MM.1S (cell line): Measurements from ENCODE around the gene SETDB2.

Experiments
- DNase-seq: peaks from one replicate; pipeline ENCODE4 v3.0.0-alpha.2; 2015
- H2AFZ ChIP-seq: fragments of 300-600 bp; sonication (generic); 2 replicates; pipeline ENCODE4 v1.6.0; 2016; ENCODE audit warnings: antibody characterized with exemption, low read length
- H3F3A ChIP-seq: fragments of 300-600 bp; sonication (generic); 2 replicates; pipeline ENCODE4 v1.6.1; 2016; ENCODE audit warnings: mild to moderate bottlenecking, antibody characterized with exemption, low read length, moderate library complexity, mixed read lengths; ENCODE audit not compliant: insufficient read depth
- H3K27ac ChIP-seq: fragments of 300-600 bp; sonication (generic); 2 replicates; pipeline ENCODE4 v1.5.1; 2016; ENCODE audit warnings: mild to moderate bottlenecking, low read length
- H3K27me3 ChIP-seq: fragments of 300-600 bp; sonication (generic); replicated peaks from 2 replicates; pipeline ENCODE4 v1.6.0; 2016; ENCODE audit warnings: low read length; ENCODE audit not compliant: insufficient read depth
- H3K36me3 ChIP-seq: fragments of 300-600 bp; sonication (generic); replicated peaks from 2 replicates; pipeline ENCODE4 v1.6.1; 2016; ENCODE audit warnings: mild to moderate bottlenecking, low read length, mixed read lengths; ENCODE audit not compliant: insufficient read depth
- H3K4me1 ChIP-seq: fragments of 300-600 bp; sonication (generic); 2 replicates; pipeline ENCODE4 v1.6.1; 2016; ENCODE audit warnings: low read length, mixed read lengths
- H3K4me2 ChIP-seq: fragments of 300-600 bp; sonication (generic); 2 replicates; pipeline ENCODE4 v1.6.0; 2016; ENCODE audit warnings: low read depth, low read length
- H3K4me3 ChIP-seq: fragments of 300-600 bp; sonication (generic); 2 replicates; pipeline ENCODE4 v1.5.1; 2016; ENCODE audit warnings: low read length, mixed read lengths
- H3K79me2 ChIP-seq: fragments of 300-600 bp; sonication (generic); 2 replicates; pipeline ENCODE4 v1.6.1; 2016; ENCODE audit warnings: mixed run types, low read length, mixed read lengths
- H3K9ac ChIP-seq: fragments of 300-600 bp; sonication (generic); 2 replicates; pipeline ENCODE4 v1.6.1; 2016; ENCODE audit warnings: low read length, mixed read lengths
- H3K9me2 ChIP-seq: fragments of 300-600 bp; sonication (generic); replicated peaks from 2 replicates; pipeline ENCODE4 v1.6.1; 2016; ENCODE audit warnings: mild to moderate bottlenecking, low read length, mixed read lengths; ENCODE audit not compliant: insufficient read depth
- H3K9me3 ChIP-seq: fragments of 300-600 bp; sonication (generic); replicated peaks from 2 replicates; pipeline ENCODE4 v1.6.1; 2016; ENCODE audit warnings: mild to moderate bottlenecking, low read length, mixed read lengths; ENCODE audit not compliant: insufficient read depth
- H4K20me1 ChIP-seq: fragments of 300-600 bp; sonication (generic); 2 replicates; pipeline ENCODE4 v1.6.1; 2016; ENCODE audit warnings: mild to moderate bottlenecking, low read length, moderate library complexity, mixed read lengths; ENCODE audit not compliant: insufficient read depth
- EZH2 ChIP-seq: fragments of 300-600 bp; sonication (generic); optimal IDR thresholded peaks from 2 replicates; pipeline ENCODE3; 2017; ENCODE audit warnings: low read depth, mild to moderate bottlenecking, antibody characterized with exemption, low read length, mixed read lengths
- EZH2phosphoT487 ChIP-seq: fragments of 300-600 bp; sonication (generic); IDR thresholded peaks from 2 replicates; pipeline ENCODE4 v1.6.1; 2018; ENCODE audit warnings: antibody characterized with exemption, low read length
- TF ChIP-seq, protein P1 (sequence below): fragments of 300-600 bp; sonication (generic); IDR thresholded peaks from 2 replicates; pipeline ENCODE4 v1.5.1; 2016; ENCODE audit warnings: antibody characterized with exemption, low read length, mixed read lengths

Gene SETDB2

DNA sequence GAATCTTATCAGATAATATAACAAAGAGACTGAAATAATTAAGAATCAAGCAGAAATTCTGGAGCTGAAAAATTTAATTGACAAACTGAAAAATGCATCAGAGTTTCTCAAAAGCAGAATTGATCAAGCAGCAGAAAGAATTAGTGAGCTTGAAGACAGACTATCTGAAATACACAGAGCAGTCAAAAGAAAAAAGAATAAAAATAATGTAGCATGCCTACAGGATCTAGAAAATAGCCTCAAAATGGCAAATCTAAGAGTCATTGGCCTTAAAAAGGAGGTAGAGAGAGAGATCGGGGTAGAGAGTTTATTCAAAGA is 39.4 kb upstream of the SETDB2 start:
- H2AFZ ChIP-seq, result no peak overlapping the region
- no peak overlapping the region for H3K27ac ChIP-seq
- no peaks in the 10 kb centered on the region for H3K9me3 ChIP-seq
- H3K27me3 ChIP-seq, result no peaks in the 10 kb centered on the region
- H3K4me3 ChIP-seq, result no peak overlapping the region
- no peak overlapping the region for H3K4me2 ChIP-seq
- no peaks in the 10 kb centered on the region for H3F3A ChIP-seq
- TF ChIP-seq EZH2 (no peak), EZH2phosphoT487 (no peak)
- TF ChIP-seq, protein P1, sequence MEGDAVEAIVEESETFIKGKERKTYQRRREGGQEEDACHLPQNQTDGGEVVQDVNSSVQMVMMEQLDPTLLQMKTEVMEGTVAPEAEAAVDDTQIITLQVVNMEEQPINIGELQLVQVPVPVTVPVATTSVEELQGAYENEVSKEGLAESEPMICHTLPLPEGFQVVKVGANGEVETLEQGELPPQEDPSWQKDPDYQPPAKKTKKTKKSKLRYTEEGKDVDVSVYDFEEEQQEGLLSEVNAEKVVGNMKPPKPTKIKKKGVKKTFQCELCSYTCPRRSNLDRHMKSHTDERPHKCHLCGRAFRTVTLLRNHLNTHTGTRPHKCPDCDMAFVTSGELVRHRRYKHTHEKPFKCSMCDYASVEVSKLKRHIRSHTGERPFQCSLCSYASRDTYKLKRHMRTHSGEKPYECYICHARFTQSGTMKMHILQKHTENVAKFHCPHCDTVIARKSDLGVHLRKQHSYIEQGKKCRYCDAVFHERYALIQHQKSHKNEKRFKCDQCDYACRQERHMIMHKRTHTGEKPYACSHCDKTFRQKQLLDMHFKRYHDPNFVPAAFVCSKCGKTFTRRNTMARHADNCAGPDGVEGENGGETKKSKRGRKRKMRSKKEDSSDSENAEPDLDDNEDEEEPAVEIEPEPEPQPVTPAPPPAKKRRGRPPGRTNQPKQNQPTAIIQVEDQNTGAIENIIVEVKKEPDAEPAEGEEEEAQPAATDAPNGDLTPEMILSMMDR, result no peak
- H3K9me2 ChIP-seq, result no peaks in the 10 kb centered on the region
- no peaks in the 10 kb centered on the region for H3K36me3 ChIP-seq
- DNase-seq, result no peak
- no peaks in the 10 kb centered on the region for H3K4me1 ChIP-seq
- H3K79me2 ChIP-seq, result no peaks in the 10 kb centered on the region
- no peaks in the 10 kb centered on the region for H4K20me1 ChIP-seq
- no peak overlapping the region for H3K9ac ChIP-seq

DNA sequence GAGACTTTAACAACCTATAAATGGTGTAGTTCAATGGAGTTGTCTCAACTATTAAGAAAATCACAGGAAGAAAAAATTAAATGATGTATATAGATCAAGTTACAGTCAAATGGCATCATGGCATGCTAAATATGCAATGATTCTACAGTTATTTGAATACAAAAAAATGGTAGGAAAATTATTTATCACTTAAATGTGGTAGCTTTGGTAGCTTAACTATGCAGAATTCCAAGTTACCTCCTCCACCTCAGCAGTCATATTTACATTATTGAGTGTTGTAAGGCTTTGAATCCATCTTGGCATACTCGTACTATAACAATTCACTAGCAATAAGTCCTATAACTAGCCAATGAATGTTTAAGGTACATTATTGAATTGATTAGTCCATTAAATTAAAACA is 37.0 kb upstream of the SETDB2 start:
- Histone ChIP-seq H3K4me3 (no peak overlapping the region), H4K20me1 (no peaks in the 10 kb centered on the region), H3K9me3 (no peaks in the 10 kb centered on the region), H3K9me2 (no peaks in the 10 kb centered on the region), H3F3A (no peaks in the 10 kb centered on the region), H3K79me2 (no peaks in the 10 kb centered on the region), H3K4me1 (0 out of 2 replicates have a peak, but pooled peaks cover 5% of the 10 kb centered on the region), H3K27me3 (no peaks in the 10 kb centered on the region), H3K9ac (no peak overlapping the region), H3K27ac (no peak overlapping the region), H2AFZ (no peak overlapping the region), H3K4me2 (no peak overlapping the region), H3K36me3 (no peaks in the 10 kb centered on the region)
- DNase-seq, result no peak
- no peak for TF ChIP-seq EZH2phosphoT487
- no peak for TF ChIP-seq EZH2
- TF ChIP-seq, protein P1, result no peak

DNA sequence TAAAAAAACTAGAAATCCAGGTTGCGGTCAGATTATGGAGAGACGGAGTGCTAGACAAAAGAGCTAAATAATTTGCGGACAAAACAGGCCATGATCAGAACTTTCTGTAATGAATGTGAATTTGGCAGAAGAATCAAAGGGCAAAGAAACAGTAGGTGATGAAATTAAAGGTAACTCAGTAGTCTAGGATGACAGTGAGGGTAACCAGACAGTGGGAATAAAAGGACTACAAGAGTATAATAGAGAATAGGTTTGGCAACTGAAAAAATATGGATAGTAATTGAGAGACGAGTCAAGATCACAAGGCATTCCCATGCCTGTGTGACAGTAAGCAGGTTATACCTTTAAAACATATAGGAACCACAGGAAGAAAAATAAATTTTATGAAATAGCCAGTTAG is 36.1 kb upstream of the SETDB2 start:
- Histone ChIP-seq H3K27ac (no peak overlapping the region), H3K4me2 (no peak overlapping the region), H3K79me2 (no peaks in the 10 kb centered on the region), H3K4me1 (0 out of 2 replicates have a peak, but pooled peaks cover 5% of the 10 kb centered on the region), H3K9me2 (no peaks in the 10 kb centered on the region), H3K36me3 (no peaks in the 10 kb centered on the region), H4K20me1 (no peaks in the 10 kb centered on the region), H3K9me3 (no peaks in the 10 kb centered on the region), H3K9ac (no peak overlapping the region), H3K4me3 (no peak overlapping the region), H3F3A (no peaks in the 10 kb centered on the region), H2AFZ (no peak overlapping the region), H3K27me3 (no peaks in the 10 kb centered on the region)
- TF ChIP-seq EZH2 (no peak), EZH2phosphoT487 (no peak)
- TF ChIP-seq, protein P1, result no peak
- no peak for DNase-seq
